Coronary artery (tissue), 2 donors: ENCODE data around the gene MAP4K4.

ENCODE experiments used
- DNase-seq: peaks from one replicate; pipeline ENCODE4 v3.0.0-alpha.2; 2017; ENCODE audit warnings: low spot score
- H3K27ac ChIP-seq, 2 donors: fragments of 200-600 bp; sonication (generic); one replicate each; pipeline ENCODE4 v1.5.1; 2016 to 2019
- H3K4me3 ChIP-seq: fragments of 200-600 bp; sonication (generic); 2 replicates; pipeline ENCODE4 v1.5.1; 2016; ENCODE audit warnings: mild to moderate bottlenecking, moderate library complexity
- TF ChIP-seq, protein P1 (sequence below): fragments of 200-600 bp; sonication (generic); IDR thresholded peaks from one replicate; pipeline ENCODE4 v1.5.1; 2019; ENCODE audit warnings: antibody characterized with exemption

The MAP4K4 gene

GRCh38 chr2:101868525-101868924 is 171.0 kb downstream of the MAP4K4 start:
- Histone ChIP-seq H3K27ac (no peak overlapping the region), H3K4me3 (no peak overlapping the region)
- TF ChIP-seq, protein P1, sequence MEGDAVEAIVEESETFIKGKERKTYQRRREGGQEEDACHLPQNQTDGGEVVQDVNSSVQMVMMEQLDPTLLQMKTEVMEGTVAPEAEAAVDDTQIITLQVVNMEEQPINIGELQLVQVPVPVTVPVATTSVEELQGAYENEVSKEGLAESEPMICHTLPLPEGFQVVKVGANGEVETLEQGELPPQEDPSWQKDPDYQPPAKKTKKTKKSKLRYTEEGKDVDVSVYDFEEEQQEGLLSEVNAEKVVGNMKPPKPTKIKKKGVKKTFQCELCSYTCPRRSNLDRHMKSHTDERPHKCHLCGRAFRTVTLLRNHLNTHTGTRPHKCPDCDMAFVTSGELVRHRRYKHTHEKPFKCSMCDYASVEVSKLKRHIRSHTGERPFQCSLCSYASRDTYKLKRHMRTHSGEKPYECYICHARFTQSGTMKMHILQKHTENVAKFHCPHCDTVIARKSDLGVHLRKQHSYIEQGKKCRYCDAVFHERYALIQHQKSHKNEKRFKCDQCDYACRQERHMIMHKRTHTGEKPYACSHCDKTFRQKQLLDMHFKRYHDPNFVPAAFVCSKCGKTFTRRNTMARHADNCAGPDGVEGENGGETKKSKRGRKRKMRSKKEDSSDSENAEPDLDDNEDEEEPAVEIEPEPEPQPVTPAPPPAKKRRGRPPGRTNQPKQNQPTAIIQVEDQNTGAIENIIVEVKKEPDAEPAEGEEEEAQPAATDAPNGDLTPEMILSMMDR = no peak
- DNase-seq = no peak

DNA sequence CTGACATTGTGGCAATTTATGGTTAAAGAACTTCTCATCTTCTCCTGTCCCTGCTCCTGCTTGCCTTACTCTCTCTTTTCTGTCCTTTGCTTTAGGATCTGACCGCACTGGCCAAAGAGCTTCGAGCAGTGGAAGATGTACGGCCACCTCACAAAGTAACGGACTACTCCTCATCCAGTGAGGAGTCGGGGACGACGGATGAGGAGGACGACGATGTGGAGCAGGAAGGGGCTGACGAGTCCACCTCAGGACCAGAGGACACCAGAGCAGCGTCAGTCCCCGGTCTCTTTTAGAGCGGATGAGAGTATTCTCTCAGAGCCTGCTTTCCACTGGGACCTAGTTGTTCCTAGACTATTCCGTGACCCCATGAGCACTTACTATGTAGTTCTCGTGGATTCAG is 172.0 kb downstream of the MAP4K4 start:
- Histone ChIP-seq H3K4me3 (no peak overlapping the region), H3K27ac (no peak overlapping the region)
- TF ChIP-seq, protein P1 = no peak
- DNase-seq = no peak

DNA sequence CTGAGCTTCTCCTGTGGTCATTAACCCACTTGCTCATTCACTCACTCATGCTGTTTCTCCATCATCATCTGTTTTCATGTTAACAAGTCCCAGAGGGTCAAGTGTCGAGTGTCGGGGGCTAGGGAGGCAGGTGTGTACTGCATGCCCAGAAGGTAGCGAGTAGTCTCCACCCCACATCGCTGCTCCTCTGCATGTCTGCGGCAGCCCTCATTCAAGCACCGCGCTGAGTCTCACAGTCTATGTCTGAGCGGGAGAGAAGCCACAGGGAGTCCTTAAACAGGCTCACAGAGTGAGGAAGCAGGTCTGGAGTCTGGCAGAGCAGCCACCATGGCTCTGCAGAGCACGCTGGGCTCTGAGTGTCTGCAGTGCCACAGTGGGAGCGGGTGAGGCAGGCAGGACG is 172.9 kb downstream of the MAP4K4 start:
- TF ChIP-seq, protein P1 = no peak
- Histone ChIP-seq H3K4me3 (no peak overlapping the region), H3K27ac (no peak overlapping the region)
- no peak for DNase-seq

DNA sequence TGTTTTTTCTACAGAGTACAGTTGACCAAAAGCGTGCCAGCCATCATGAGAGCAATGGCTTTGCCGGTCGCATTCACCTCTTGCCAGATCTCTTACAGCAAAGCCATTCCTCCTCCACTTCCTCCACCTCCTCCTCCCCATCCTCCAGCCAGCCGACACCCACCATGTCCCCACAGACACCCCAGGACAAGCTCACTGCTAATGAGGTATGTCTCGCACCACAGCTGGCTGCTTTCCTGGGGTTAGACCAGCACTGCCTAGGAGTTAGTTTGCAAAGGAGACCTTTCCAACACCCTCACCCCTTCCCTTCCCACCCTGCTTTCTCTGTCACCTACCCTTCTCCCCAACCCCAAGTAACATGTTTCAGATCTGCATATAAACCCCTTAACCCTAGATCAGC is 174.0 kb downstream of the MAP4K4 start:
- TF ChIP-seq, protein P1 = no peak
- H3K4me3 ChIP-seq = no peak overlapping the region
- no peak for DNase-seq
- no peak overlapping the region for H3K27ac ChIP-seq

GRCh38 chr2:101872480-101872879 is 175.0 kb downstream of the MAP4K4 start:
- TF ChIP-seq, protein P1 = no peak
- Histone ChIP-seq H3K4me3 (no peak overlapping the region), H3K27ac (peak overlapping the region in 1 of 2 donors; percentile 22)
- no peak for DNase-seq

- no peak for DNase-seq
Measured at GRCh38 chr2:101873543-101873942, 176.0 kb downstream of the MAP4K4 start.

GRCh38 chr2:101874069-101874468 is 176.6 kb downstream of the MAP4K4 start:
- TF ChIP-seq, protein P1 = no peak
- Histone ChIP-seq H3K27ac (no peak overlapping the region), H3K4me3 (no peak overlapping the region)
- no peak for DNase-seq

More at GRCh38 chr2:101873543-101873942, 176.0 kb downstream of the MAP4K4 start:
- no peak overlapping the region for H3K4me3 ChIP-seq
- no peak overlapping the region for H3K27ac ChIP-seq
- TF ChIP-seq, protein P1 = no peak
